Measurements from ENCODE around the gene TBC1D1.

DNA sequence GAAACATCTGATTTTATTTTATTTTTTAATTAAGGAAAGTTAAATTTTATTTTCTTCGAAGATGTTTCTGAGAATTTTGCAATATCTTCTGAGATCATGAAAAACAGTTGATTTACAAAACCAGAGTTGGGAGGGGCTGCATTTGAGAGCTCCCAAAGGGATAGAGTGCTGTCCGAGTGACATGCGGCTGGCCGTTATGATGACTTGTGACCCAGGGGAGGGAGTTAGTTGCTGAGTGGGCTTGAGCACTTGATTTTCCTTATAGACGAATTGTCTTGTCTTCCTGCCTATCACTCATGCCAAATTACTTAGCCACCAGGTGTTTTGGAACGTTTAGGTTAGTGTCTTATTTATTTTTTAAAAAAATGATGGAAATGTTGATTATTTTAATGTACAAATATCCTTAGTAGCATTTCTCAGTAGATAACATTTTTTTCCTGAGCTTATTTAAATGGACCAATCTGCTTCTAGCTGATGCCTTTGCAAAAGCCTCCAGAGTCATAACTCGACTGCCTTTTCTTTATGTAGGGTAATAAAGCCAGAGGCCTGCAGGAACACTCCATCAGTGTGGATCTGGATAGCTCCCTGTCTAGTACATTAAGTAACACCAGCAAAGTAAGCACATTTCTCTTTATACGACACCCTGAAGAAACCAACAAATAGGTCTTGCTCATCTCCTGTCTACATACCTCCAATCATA, 154.6 kb downstream of the TBC1D1 start:
- TF ChIP-seq, protein P1, sequence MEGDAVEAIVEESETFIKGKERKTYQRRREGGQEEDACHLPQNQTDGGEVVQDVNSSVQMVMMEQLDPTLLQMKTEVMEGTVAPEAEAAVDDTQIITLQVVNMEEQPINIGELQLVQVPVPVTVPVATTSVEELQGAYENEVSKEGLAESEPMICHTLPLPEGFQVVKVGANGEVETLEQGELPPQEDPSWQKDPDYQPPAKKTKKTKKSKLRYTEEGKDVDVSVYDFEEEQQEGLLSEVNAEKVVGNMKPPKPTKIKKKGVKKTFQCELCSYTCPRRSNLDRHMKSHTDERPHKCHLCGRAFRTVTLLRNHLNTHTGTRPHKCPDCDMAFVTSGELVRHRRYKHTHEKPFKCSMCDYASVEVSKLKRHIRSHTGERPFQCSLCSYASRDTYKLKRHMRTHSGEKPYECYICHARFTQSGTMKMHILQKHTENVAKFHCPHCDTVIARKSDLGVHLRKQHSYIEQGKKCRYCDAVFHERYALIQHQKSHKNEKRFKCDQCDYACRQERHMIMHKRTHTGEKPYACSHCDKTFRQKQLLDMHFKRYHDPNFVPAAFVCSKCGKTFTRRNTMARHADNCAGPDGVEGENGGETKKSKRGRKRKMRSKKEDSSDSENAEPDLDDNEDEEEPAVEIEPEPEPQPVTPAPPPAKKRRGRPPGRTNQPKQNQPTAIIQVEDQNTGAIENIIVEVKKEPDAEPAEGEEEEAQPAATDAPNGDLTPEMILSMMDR (conservative IDR thresholded peaks at IDR 0.05) = no peak
- TF ChIP-seq EZH2 (IDR thresholded peaks at IDR 0.05; ENCODE audit: low read depth) = no peak

Data from PC-9 (cell line).